Measurements from ENCODE around the gene LMBRD1.

LMBRD1 gene

DNA sequence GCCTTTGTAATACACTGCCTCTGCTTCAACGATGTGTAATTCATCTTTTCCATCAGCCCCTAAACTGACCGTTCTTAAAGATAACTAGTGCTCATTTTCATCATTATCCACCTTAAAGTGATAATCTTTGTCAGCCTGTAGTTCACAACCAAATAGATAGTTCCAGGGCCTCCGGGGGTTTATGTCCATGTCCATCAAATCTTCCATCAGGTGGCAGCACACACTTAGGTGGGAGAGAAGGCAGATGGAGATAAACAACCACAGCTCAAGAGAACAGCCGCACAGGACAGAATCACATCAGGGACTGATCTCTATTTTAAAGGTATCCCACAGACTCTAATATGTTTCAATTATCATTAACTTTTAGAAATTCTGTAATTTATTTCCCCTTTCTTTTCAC is 90.9 kb downstream of the LMBRD1 start:
- no peaks in the 10 kb centered on the region for H3K27me3 ChIP-seq (replicated peaks; ENCODE audit: control insufficient read depth, insufficient read depth, low read length)
- no peak for DNase-seq (ENCODE audit: extremely low read depth, insufficient read length)
- TF ChIP-seq CTCF (IDR thresholded peaks at IDR 0.05; ENCODE audit: insufficient read depth, low read length, poor library complexity, severe bottlenecking): no peak
- H3K4me3 ChIP-seq (replicated peaks; ENCODE audit: low read depth, low read length): no peak overlapping the region
- no peaks in the 10 kb centered on the region for H3K36me3 ChIP-seq (ENCODE audit: control insufficient read depth, insufficient read depth, low read length)

- no peak for TF ChIP-seq CTCF (IDR thresholded peaks at IDR 0.05; ENCODE audit: insufficient read depth, low read length, poor library complexity, severe bottlenecking)
- no peaks in the 10 kb centered on the region for H3K27me3 ChIP-seq (replicated peaks; ENCODE audit: control insufficient read depth, insufficient read depth, low read length)
- H3K4me3 ChIP-seq (replicated peaks; ENCODE audit: low read depth, low read length): no peak overlapping the region
- H3K36me3 ChIP-seq (ENCODE audit: control insufficient read depth, insufficient read depth, low read length): no peaks in the 10 kb centered on the region
- DNase-seq (ENCODE audit: extremely low read depth, insufficient read length): no peak
These were observed 91.9 kb downstream of the LMBRD1 start for GRCh38 chr6:69704916-69705315.

GRCh38 chr6:69699655-69700054 is 97.2 kb downstream of the LMBRD1 start:
- Histone ChIP-seq H3K36me3 (ENCODE audit: control insufficient read depth, insufficient read depth, low read length) (no peaks in the 10 kb centered on the region), H3K27me3 (replicated peaks; ENCODE audit: control insufficient read depth, insufficient read depth, low read length) (no peaks in the 10 kb centered on the region), H3K4me3 (replicated peaks; ENCODE audit: low read depth, low read length) (no peak overlapping the region)
- no peak for DNase-seq (ENCODE audit: extremely low read depth, insufficient read length)
- no peak for TF ChIP-seq CTCF (IDR thresholded peaks at IDR 0.05; ENCODE audit: insufficient read depth, low read length, poor library complexity, severe bottlenecking)

- no peaks in the 10 kb centered on the region for H3K36me3 ChIP-seq (ENCODE audit: control insufficient read depth, insufficient read depth, low read length)
- DNase-seq (ENCODE audit: extremely low read depth, insufficient read length): no peak
- TF ChIP-seq CTCF (IDR thresholded peaks at IDR 0.05; ENCODE audit: insufficient read depth, low read length, poor library complexity, severe bottlenecking): no peak
- H3K27me3 ChIP-seq (replicated peaks; ENCODE audit: control insufficient read depth, insufficient read depth, low read length): no peaks in the 10 kb centered on the region
- H3K4me3 ChIP-seq (replicated peaks; ENCODE audit: low read depth, low read length): no peak overlapping the region
These were observed 100.5 kb downstream of the LMBRD1 start for GRCh38 chr6:69696273-69696672.

DNA sequence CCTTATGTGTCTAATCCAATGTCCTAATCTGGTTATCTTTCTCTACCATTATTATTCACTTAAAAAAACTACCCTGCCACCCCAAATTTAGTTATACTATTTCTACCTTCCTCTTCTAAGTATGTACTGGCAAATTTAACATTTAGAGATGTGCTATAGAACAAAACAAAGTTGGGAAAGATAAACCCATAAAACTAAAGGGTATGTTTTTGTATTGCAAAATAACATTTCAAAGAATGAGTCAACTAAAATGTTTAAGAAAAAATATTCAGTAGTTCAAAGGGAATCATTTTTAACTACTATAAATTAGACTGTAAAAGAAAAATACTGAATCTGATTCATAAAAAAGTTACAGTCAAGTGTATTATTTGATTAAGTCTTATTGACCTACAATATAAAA is 103.0 kb downstream of the LMBRD1 start:
- Histone ChIP-seq H3K27me3 (replicated peaks; ENCODE audit: control insufficient read depth, insufficient read depth, low read length) (no peaks in the 10 kb centered on the region), H3K36me3 (ENCODE audit: control insufficient read depth, insufficient read depth, low read length) (no peaks in the 10 kb centered on the region), H3K4me3 (replicated peaks; ENCODE audit: low read depth, low read length) (no peak overlapping the region)
- DNase-seq (ENCODE audit: extremely low read depth, insufficient read length): no peak
- no peak for TF ChIP-seq CTCF (IDR thresholded peaks at IDR 0.05; ENCODE audit: insufficient read depth, low read length, poor library complexity, severe bottlenecking)

DNA sequence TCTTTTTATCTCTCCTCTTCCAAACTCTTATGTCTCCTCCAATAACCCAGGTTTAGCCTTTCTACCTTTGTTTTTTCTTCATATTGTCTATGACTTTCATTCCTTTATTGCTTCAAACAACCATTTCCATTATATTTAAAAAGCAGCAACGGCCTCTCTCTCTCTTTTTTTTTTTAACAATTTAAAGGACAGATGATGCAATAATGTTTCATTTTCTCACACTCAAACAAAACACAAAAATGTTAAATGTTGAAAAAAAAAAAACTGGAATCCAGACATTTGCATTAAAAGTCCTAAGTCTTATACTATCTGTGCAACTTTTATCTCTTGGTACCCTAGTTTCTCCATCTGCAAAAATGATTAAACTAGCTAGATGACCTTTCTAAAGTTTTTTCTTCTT is 105.8 kb downstream of the LMBRD1 start:
- Histone ChIP-seq H3K27me3 (replicated peaks; ENCODE audit: control insufficient read depth, insufficient read depth, low read length) (no peaks in the 10 kb centered on the region), H3K36me3 (ENCODE audit: control insufficient read depth, insufficient read depth, low read length) (no peaks in the 10 kb centered on the region), H3K4me3 (replicated peaks; ENCODE audit: low read depth, low read length) (no peak overlapping the region)
- no peak for DNase-seq (ENCODE audit: extremely low read depth, insufficient read length)
- TF ChIP-seq CTCF (IDR thresholded peaks at IDR 0.05; ENCODE audit: insufficient read depth, low read length, poor library complexity, severe bottlenecking): no peak
